Memory B cell (primary cell): ENCODE data around the gene TBX3.

ENCODE experiments used
- ATAC-seq: fragments of 150-1000 bp; cut with Tn5 transposase; 2 replicates; pipeline ENCODE4 v1.10.0; 2021; ENCODE audit warnings: low read depth, mild to moderate bottlenecking, moderate library complexity
- DNase-seq, 2 donors: peaks; one replicate each; pipeline ENCODE4 v3.0.0; 2022; ENCODE audit warnings: low spot score in 2 of 2
- H3K27ac Mint-ChIP-seq: one replicate; pipeline ENCODE4 v1.8.0; 2022; ENCODE audit warnings: mild to moderate bottlenecking, moderate library complexity, mixed read lengths
- H3K27me3 Mint-ChIP-seq: one replicate; pipeline ENCODE4 v1.8.0; 2022; ENCODE audit warnings: mixed read lengths
- H3K36me3 Mint-ChIP-seq: one replicate; pipeline ENCODE4 v1.8.0; 2022; ENCODE audit warnings: mild to moderate bottlenecking, mixed read lengths
- H3K4me1 Mint-ChIP-seq: one replicate; pipeline ENCODE4 v1.8.0; 2022; ENCODE audit warnings: mixed read lengths
- H3K4me3 Mint-ChIP-seq: one replicate; pipeline ENCODE4 v1.8.0; 2022; ENCODE audit warnings: mild to moderate bottlenecking, moderate library complexity, mixed read lengths
- H3K9me3 Mint-ChIP-seq: one replicate; pipeline ENCODE4 v1.8.0; 2022; ENCODE audit warnings: mixed read lengths

Gene TBX3

DNA sequence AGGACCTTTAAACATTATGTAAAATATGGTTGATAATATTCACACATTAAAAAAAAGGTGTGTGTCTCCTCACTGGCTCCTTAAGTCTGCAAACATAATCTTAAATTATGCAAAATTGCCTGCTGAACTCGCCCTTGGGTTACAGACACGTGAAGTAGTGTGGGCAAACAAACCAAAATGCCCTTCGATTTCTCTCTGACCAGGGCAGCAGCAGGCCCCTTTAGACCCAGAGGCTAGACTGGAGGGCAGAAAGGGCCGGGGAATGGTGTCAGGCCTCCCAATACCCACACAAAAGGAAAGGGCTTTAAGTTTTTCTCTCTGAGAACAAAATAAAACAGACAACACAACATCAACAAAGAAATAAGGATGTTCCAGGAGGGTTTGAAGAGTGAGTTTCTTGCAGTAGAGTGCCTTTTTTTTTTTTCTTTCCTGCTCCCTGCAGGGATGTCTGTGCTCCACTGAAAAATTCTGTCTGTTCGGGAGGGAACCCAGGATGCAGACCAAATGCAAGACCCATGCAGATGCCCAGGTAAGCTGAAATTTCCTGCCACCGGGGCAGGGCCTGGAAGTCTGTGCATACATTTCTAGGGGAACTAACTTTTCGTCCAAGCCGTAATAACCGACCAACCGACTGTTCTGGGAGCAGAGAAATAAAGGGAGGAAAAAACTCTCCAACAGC, 1.7 kb downstream of the TBX3 start:
- no peak overlapping the region for H3K27ac Mint-ChIP-seq

DNA sequence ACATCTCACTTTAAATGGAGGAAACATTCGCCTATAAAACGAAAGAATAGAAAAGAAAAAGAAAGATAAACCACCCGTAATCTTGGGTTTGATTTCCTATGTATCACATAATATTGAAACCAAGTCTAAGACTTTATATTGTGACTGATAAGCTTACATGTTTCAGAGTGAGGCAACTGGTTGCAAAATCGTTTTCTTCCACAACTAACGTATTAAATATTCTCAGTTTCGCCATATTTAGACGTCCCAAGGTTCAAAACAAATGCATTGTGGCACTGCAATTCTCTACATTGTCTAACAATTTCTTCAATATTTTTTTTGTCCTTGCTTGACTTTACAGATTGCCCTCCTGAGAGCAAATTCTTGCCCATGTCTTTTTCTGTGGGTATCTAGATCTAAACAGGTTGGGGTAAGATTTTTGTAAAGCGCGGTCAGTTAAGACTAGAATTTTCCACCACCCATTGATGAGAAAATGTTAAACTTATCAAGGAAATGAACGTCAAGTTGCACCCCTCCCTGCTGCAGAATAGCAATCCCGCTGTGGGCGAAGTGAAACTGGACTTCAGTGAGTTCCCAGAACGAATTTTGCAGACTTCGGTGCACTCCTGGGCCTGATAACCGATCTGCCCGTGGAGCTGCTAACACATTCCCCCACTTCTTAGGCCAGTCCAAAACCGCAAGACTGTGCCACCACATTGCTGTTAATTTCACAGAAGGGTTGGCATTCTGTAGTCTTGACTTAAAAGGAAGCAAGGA, 2.7 kb downstream of the TBX3 start:
- no peak overlapping the region for H3K27ac Mint-ChIP-seq
- peaks cover 7% of the 10 kb centered on the region for H3K4me1 Mint-ChIP-seq
- DNase-seq (no peak), ATAC-seq (no peak)
- peaks cover 2% of the 10 kb centered on the region for H3K36me3 Mint-ChIP-seq
- H3K9me3 Mint-ChIP-seq: no peaks in the 10 kb centered on the region
- peaks cover 29% of the 10 kb centered on the region for H3K27me3 Mint-ChIP-seq
- no peak overlapping the region for H3K4me3 Mint-ChIP-seq

More for the DNA sequence above, 1.7 kb downstream of the TBX3 start:
- DNase-seq (no peak), ATAC-seq (no peak)
- H3K4me1 Mint-ChIP-seq: peaks cover 7% of the 10 kb centered on the region
- no peak overlapping the region for H3K4me3 Mint-ChIP-seq
- peaks cover 4% of the 10 kb centered on the region for H3K36me3 Mint-ChIP-seq
- peaks cover 32% of the 10 kb centered on the region for H3K27me3 Mint-ChIP-seq
- no peaks in the 10 kb centered on the region for H3K9me3 Mint-ChIP-seq

DNA sequence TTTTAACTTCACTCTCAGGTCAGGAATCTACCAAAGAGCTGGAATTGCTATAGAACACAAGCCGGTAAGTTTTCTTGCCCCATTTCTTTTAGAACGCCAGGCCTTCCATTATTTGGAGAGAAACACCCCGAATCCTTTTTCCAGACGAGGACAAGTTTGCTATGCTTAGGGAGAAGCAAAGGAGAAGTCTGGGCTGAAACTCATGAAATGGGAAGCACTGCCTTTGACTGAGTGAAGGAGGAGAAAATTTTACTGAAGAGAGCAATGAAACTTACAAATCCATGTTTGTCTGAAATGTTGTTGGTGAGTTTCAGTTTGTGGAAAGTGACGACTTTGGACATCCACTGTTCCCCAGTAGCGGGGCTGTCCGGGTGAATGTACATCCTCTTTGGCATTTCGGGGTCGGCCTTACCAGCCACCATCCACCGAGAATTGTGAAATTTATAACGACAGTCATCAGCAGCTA, 3.3 kb downstream of the TBX3 start:
- Mint-ChIP-seq H3K27ac (no peak overlapping the region), H3K4me3 (no peak overlapping the region), H3K27me3 (peaks cover 29% of the 10 kb centered on the region), H3K36me3 (peaks cover 2% of the 10 kb centered on the region), H3K4me1 (peaks cover 7% of the 10 kb centered on the region), H3K9me3 (no peaks in the 10 kb centered on the region)
- ATAC-seq: no peak
- no peak for DNase-seq

DNA sequence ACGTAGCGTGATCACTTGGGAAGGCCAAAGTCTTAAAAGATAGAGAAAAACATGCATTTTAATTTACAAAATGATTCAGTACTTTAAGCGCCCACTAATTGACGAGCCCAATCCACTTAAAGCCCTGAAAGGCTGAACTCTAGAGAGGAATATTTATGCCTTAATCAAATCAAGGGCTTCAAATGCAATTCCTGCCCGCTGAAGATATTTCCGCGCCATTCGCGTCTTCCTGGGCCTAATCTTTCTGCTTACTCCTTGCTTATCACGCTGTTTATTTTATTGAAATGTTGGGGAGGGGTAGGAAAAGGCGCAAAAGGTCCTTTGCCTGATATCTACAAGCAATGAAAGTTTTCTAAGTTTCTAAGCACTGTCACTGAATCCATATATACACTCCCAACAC, 4.0 kb downstream of the TBX3 start:
- Mint-ChIP-seq H3K36me3 (peaks cover 2% of the 10 kb centered on the region), H3K9me3 (no peaks in the 10 kb centered on the region), H3K4me3 (no peak overlapping the region), H3K27ac (no peak overlapping the region), H3K27me3 (peaks cover 32% of the 10 kb centered on the region), H3K4me1 (peaks cover 7% of the 10 kb centered on the region)
- ATAC-seq (no peak), DNase-seq (no peak)

DNA sequence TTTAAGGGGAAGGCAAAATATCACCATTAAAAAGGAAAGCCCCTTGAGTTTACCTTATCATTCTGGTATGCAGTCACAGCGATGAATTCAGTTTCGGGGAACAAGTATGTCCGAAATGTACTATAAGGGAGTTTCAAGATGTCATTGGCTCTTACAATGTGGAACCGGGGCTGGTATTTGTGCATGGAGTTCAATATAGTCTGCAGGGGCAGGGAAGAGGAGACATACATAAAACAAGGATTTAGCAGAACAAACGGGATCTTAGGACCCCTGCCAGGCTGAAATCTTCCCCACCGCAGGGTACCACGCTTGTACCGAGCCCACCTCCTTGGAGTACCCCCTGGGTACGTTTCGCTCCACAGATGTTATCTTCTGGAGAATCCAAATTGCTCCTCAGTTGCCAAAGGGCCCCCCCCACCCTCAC, 4.5 kb downstream of the TBX3 start:
- Mint-ChIP-seq H3K4me1 (peaks cover 7% of the 10 kb centered on the region), H3K9me3 (no peaks in the 10 kb centered on the region), H3K27ac (no peak overlapping the region), H3K4me3 (no peak overlapping the region), H3K36me3 (peaks cover 2% of the 10 kb centered on the region), H3K27me3 (peaks cover 31% of the 10 kb centered on the region)
- DNase-seq (no peak), ATAC-seq (no peak)

DNA sequence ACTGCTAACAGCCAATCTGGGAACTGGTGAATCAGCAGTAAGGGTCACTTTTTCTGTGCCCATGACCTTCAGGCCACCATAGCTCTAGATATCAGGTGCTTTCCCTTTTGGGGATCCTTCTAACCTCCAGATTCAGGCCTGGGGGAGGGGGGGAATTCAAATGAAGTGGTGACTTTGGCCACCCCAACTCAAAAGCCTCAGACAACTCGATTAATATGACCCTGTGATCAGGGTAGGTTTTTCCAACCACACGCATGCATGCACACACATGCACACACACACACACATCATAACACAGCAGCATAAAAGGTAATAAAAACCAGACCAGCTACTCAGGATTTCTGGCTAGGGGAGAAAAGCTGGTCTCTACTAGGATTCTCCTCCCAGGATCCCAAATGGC, 5.3 kb downstream of the TBX3 start:
- Mint-ChIP-seq H3K9me3 (no peaks in the 10 kb centered on the region), H3K4me3 (no peak overlapping the region), H3K4me1 (peaks cover 1% of the 10 kb centered on the region), H3K27ac (no peak overlapping the region), H3K27me3 (peaks cover 25% of the 10 kb centered on the region), H3K36me3 (peaks cover 2% of the 10 kb centered on the region)
- DNase-seq (no peak), ATAC-seq (no peak)

DNA sequence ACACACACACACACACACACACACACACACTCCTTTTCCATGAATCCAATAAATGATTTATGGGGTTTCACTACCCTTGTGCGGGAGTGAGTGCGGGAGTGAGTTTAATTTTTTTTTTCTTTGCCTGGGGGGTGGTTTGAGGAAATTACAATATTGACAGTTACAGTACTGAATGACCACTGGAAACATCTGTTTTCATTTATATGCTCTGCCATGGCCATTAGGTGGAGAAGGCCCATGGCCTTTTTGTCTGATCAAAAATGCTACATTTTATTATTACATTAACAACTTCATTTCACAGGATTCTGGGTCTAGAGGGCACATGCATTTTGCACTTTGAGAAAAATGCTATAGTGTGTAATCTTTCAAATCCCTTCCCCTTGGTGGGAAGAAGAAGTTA, 5.9 kb downstream of the TBX3 start:
- no peak for ATAC-seq
- H3K36me3 Mint-ChIP-seq: peaks cover under 1% of the 10 kb centered on the region
- H3K9me3 Mint-ChIP-seq: no peaks in the 10 kb centered on the region

DNA sequence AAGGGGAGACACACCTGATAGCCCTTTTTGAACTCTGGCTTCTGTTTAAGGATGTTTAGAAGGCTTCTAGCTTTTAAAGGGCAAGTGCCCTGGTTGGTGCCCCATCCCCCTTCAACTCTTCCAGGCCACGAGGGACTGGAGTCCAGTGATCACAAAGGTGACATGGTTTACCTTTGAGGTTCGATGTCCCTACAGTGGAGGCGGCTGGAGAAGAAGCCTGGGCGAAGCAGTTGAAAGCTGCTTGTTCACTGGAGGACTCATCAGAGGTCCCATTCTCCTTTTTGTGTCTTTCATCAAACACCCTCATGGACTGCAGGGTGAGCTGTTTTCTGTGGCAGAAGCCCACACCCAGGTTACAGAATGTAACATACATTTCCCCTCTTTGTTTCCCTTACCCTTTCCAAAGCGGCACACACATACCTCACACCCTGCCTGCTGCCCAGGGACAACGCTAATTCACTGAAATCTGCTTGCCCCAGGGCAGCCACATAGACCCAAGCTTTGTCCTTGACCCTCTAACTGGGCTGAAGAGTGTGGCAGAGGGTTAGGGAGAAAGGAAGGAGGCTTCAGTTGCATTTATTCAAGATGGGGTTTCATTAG, 7.7 kb downstream of the TBX3 start:
- Mint-ChIP-seq H3K36me3 (no peaks in the 10 kb centered on the region), H3K9me3 (no peaks in the 10 kb centered on the region), H3K27me3 (peaks cover 27% of the 10 kb centered on the region), H3K4me3 (no peak overlapping the region), H3K4me1 (no peaks in the 10 kb centered on the region), H3K27ac (no peak overlapping the region)
- ATAC-seq (no peak), DNase-seq (no peak)

More for the DNA sequence above, 5.9 kb downstream of the TBX3 start:
- Mint-ChIP-seq H3K27ac (no peak overlapping the region), H3K27me3 (peaks cover 21% of the 10 kb centered on the region), H3K4me3 (no peak overlapping the region), H3K4me1 (no peaks in the 10 kb centered on the region)
- no peak for DNase-seq

DNA sequence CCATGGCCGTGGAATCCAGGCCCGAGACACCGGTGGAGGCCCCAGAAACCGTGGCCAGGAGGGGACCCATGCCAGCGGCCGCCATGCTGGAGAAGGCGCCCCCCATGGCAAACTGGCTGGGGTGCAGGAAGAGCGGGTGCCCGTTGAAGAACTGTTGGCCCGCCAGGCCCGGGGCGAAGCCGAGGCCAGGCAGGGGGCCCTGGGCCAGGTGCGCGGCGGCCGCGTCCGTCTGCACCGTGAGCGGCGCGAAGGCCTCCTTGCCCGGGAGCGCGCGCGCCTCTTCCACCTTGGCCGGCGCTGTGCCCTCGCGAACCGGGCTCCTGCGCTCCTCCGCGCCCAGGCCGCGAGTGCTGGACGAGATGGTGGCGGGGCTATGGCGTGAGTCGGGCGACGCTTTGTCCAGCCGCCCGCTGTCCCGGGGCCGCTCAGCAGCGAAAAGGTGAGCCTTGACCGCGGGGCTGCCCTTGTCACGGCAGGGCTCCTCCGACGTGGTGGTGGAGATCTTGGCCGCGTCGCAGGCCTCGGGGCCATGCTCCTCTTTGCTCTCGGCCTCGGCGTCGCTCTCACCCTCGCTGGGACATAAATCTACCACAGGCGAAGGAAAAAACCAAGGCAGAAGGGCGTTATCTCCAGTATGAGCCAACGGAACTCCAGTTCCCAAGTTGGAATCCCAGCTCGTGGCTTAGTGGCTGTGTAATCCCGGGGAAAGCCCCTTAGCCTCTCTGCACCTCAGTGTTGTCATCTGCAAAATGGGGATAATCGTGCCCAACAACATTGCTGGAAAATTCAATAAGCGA, 9.5 kb downstream of the TBX3 start:
- H3K4me3 Mint-ChIP-seq: no peak overlapping the region
- H3K27me3 Mint-ChIP-seq: peaks cover 20% of the 10 kb centered on the region
- no peak overlapping the region for H3K27ac Mint-ChIP-seq
- H3K36me3 Mint-ChIP-seq: no peaks in the 10 kb centered on the region
- DNase-seq (no peak), ATAC-seq (no peak)
- H3K9me3 Mint-ChIP-seq: no peaks in the 10 kb centered on the region
- no peaks in the 10 kb centered on the region for H3K4me1 Mint-ChIP-seq

DNA sequence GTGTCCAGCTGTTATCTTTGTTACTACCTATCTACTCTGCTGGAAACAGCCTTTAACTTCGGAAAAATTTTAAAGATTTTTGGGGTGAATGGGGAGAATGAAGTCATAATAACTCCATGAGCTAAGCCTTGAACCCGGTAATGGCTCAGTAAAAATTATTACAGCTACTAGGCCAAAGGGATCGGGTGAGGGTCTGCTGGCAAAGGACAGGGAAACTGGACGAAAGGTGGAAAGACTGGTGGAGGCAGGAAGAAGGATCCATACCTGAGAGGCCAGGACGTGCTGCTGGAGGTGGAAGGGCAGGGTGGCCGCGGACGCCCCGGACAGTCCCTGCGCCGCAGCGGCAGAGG, 10.1 kb downstream of the TBX3 start:
- no peak for DNase-seq
- no peaks in the 10 kb centered on the region for H3K36me3 Mint-ChIP-seq
- no peaks in the 10 kb centered on the region for H3K4me1 Mint-ChIP-seq
- no peak for ATAC-seq
- H3K4me3 Mint-ChIP-seq: no peak overlapping the region
- no peaks in the 10 kb centered on the region for H3K9me3 Mint-ChIP-seq
- no peak overlapping the region for H3K27ac Mint-ChIP-seq
- peaks cover 17% of the 10 kb centered on the region for H3K27me3 Mint-ChIP-seq

DNA sequence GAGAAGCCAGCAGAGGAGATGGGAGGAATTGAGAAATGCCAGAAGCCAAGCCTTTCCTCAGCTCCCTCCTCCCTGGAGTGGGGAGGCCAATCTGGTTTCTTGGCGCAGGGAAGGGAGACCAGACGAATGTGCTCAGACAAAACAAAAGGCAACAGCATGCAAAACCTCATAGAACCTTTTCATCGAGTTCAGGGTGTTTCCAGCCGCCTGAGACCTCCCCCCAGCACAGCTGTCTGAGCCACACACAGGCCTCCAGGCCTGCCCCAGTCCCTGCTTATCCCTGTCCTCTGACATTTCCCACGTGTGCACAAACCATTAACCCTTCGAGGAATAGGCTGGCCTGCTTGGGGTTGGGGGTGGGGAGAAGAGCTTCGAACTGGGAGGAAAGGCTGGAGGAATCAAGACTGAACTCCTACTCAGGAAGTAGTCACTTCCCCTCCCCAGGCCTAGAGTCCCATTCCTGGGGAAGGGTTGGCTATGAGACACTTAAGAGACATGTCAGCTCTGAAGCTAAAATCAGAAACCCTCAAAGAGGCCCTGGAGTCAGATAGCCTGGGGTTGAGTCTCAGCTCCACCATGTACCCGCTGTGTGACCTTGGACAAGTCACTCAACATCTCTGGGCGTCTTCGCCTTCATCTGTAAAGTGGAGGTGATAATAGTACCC, 10.7 kb downstream of the TBX3 start:
- Mint-ChIP-seq H3K27me3 (peaks cover 18% of the 10 kb centered on the region), H3K27ac (no peak overlapping the region), H3K9me3 (no peaks in the 10 kb centered on the region), H3K4me1 (no peaks in the 10 kb centered on the region), H3K4me3 (no peak overlapping the region), H3K36me3 (no peaks in the 10 kb centered on the region)
- no peak for ATAC-seq
- DNase-seq: no peak

DNA sequence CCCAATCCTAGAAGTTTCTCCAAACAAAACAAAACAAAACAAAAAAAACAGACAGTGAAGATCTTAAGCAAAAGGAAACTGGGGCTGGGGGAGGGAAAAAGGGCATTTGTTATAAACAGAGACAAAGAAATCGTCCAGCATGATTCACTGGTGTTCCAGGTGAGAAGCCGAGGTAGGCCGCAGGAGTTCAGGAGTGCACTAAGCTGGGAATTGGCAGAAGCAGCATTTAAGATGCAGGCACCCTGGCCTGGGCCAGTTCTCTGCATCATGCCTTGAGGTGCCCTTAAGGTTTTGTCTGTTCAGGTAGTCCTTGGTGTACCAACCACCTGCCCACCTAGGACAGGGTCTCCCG, 11.2 kb downstream of the TBX3 start:
- peaks cover 1% of the 10 kb centered on the region for H3K4me1 Mint-ChIP-seq
- H3K36me3 Mint-ChIP-seq: peaks cover under 1% of the 10 kb centered on the region
- H3K4me3 Mint-ChIP-seq: no peak overlapping the region
- no peak overlapping the region for H3K27ac Mint-ChIP-seq
- DNase-seq (no peak), ATAC-seq (no peak)
- H3K9me3 Mint-ChIP-seq: no peaks in the 10 kb centered on the region
- peaks cover 21% of the 10 kb centered on the region for H3K27me3 Mint-ChIP-seq

DNA sequence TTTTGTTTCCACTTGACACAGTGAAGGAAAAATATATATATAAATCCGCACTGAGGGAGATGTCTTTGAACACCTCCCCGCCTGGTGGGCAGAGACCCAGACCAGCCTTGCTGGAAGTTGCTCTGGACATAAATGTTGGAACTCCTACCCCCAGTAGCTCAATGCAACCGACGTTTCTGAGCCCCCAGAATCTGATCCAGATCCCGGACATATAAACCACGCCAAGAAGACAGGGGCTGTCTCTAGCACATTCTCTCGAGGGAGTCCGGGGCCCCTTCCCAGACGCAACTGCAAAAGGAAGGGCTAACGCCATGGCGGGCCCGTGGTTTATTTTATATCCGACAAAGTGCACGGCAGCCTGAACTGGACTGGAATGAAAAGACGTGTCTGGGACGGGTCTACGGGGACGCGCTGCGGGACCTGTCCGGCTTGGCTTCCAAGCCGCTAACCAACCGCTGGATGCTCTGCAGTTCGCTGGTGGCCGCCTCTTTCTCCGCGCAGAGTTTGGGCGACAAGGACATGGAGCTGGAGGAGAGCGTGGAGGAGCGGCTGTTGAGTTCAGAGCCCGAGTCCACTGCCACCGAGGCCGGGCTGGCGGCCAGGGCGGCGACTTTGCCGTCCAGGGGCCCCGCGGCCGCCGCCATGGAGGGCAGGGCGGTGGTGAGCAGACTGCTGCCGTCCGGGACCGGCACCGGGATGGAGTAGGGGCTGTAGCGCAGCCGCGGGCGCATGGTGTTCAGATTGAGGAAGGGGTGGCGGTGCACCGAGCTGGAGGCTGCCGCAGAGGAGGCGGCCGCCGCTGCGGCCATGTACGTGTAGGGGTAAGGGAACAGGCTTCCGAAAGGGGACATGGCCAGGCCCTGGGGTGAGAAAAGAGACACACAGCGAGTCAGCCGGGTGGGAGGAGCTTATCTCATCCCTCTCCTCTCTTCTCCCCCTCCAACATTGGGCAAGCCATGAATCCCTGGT, 12.2 kb downstream of the TBX3 start:
- no peak for ATAC-seq
- no peak for DNase-seq
- Mint-ChIP-seq H3K27me3 (peaks cover 24% of the 10 kb centered on the region), H3K9me3 (no peaks in the 10 kb centered on the region), H3K27ac (no peak overlapping the region), H3K36me3 (peaks cover 1% of the 10 kb centered on the region), H3K4me3 (no peak overlapping the region), H3K4me1 (peaks cover 2% of the 10 kb centered on the region)
